GM12878 (cell line): Measurements from ENCODE around the gene TPO. TPM values are rescaled to one million over a fixed set of nuclear protein-coding genes. Genes with fewer than 3 reads are reported as not detected.

Experiments used
- ATAC-seq: fragments of 200-7000 bp; cut with Tn5 transposase; 3 replicates; pipeline ENCODE4 v1.9.1; 2020; ENCODE audit warnings: mild to moderate bottlenecking, moderate library complexity
- BruUV-seq: library from RNA; stranded (reverse); fragments of 400-500 nt; replicated peaks from 2 replicates; lab custom pipeline; 2021; lab: Mats Ljungman, UMichigan
- CTCF ChIA-PET: fragments of 300-600 bp; sonication (Branson Sonifier 250); formaldehyde crosslinking; extraction: SDS; loops from one replicate; lab custom pipeline; 2021; ENCODE audit warnings: inconsistent platforms; lab: Yijun Ruan, JAX
- POLR2A ChIA-PET: fragments of 350-600 bp; formaldehyde crosslinking; extraction: SDS; loops from one replicate; lab custom pipeline; 2021; ENCODE audit warnings: inconsistent platforms; lab: Charles Lee
- RAD21 ChIA-PET: fragments of 300-600 bp; sonication (Branson Sonifier 250); formaldehyde crosslinking; loops from one replicate; lab custom pipeline; 2023; ENCODE audit warnings: antibody characterized with exemption; ENCODE audit not compliant: unreplicated experiment; lab: Charles Lee
- SMC1A ChIA-PET: fragments of 300-600 bp; sonication (Branson Sonifier 250); formaldehyde crosslinking; loops from one replicate; lab custom pipeline; 2023; ENCODE audit not compliant: unreplicated experiment, uncharacterized antibody; lab: Charles Lee
- DNase-seq: peaks from one replicate; pipeline ENCODE4 v3.0.0-alpha.2; 2011; ENCODE audit warnings: low read depth, low spot score
- FAIRE-seq: peaks from 3 replicates; lab custom pipeline; 2011; peaks lifted over from hg19 to GRCh38; lab: Jason Lieb, UNC
- H2AFZ ChIP-seq: 2 replicates; pipeline ENCODE4 v1.6.0; 2011; ENCODE audit warnings: low read depth, low read length, control low read depth; ENCODE audit not compliant: control insufficient read depth
- H3K27ac ChIP-seq: 2 replicates; pipeline ENCODE4 v1.5.1; 2011; ENCODE audit warnings: control low read depth; ENCODE audit not compliant: control insufficient read depth, insufficient read depth
- H3K27me3 ChIP-seq, 2 experiments: replicated peaks in 1 of 2; 2 replicates each; pipeline versions ENCODE4 v1.6.0 to v1.6.1; 2011; ENCODE audit warnings: low read length in 1 of 2; ENCODE audit not compliant: control insufficient read depth in 2 of 2, insufficient read depth in 2 of 2
- H3K36me3 ChIP-seq, 2 experiments: 2 replicates each; pipeline ENCODE4 v1.5.1; 2011; ENCODE audit warnings: low read length in 1 of 2; ENCODE audit not compliant: control insufficient read depth in 2 of 2, insufficient read depth in 2 of 2
- H3K4me1 ChIP-seq: 2 replicates; pipeline ENCODE4 v1.6.1; 2011; ENCODE audit warnings: mild to moderate bottlenecking, low read length, moderate library complexity, mixed read lengths; ENCODE audit not compliant: control insufficient read depth, insufficient read depth
- H3K4me2 ChIP-seq: 2 replicates; pipeline ENCODE4 v1.6.0; 2011; ENCODE audit warnings: control low read depth; ENCODE audit not compliant: control insufficient read depth, insufficient read depth
- H3K4me3 ChIP-seq: fragments of 200-600 bp; sonication (generic); 2 replicates; pipeline ENCODE4 v1.5.1; 2016
- H3K79me2 ChIP-seq: 2 replicates; pipeline ENCODE4 v1.6.0; 2011; ENCODE audit warnings: low read length; ENCODE audit not compliant: control insufficient read depth, insufficient read depth
- H3K9ac ChIP-seq: 2 replicates; pipeline ENCODE4 v1.8.0; 2011; ENCODE audit warnings: low read length, control low read depth, mixed read lengths; ENCODE audit not compliant: control insufficient read depth, insufficient read depth
- H3K9me3 ChIP-seq: replicated peaks from 3 replicates; pipeline ENCODE4 v1.5.1; 2011; ENCODE audit warnings: mild to moderate bottlenecking, low read length; ENCODE audit not compliant: control insufficient read depth, insufficient read depth
- H4K20me1 ChIP-seq: 2 replicates; pipeline ENCODE4 v1.6.0; 2011; ENCODE audit not compliant: control insufficient read depth, insufficient read depth
- ETV6 ChIP-seq, 2 experiments: fragments of 450-650 bp in 1 of 2; IDR thresholded peaks in 1 of 2; conservative IDR thresholded peaks in 1 of 2; 2 replicates each; pipeline ENCODE4 v1.6.1; 2014; ENCODE audit warnings: antibody characterized with exemption in 1 of 2, borderline replicate concordance in 1 of 2, low read depth in 1 of 2, mild to moderate bottlenecking in 1 of 2, moderate library complexity in 1 of 2
- KDM1A ChIP-seq: fragments of 200-600 bp; sonication (generic); IDR thresholded peaks from 2 replicates; pipeline ENCODE4 v1.6.1; 2016; ENCODE audit warnings: borderline replicate concordance
- NFIC ChIP-seq: IDR thresholded peaks from 2 replicates; pipeline ENCODE4 v1.6.1; 2012; ENCODE audit warnings: low read depth, mild to moderate bottlenecking, inconsistent platforms, low read length, moderate library complexity
- RBBP5 ChIP-seq: fragments of 200-600 bp; sonication (generic); conservative IDR thresholded peaks from 2 replicates; pipeline ENCODE4 v1.6.1; 2016
- SIX5 ChIP-seq: IDR thresholded peaks from 2 replicates; pipeline ENCODE4 v1.6.1; 2011; ENCODE audit warnings: mild to moderate bottlenecking, low read depth, low read length, moderate library complexity; ENCODE audit not compliant: severe bottlenecking
- SMAD1 ChIP-seq: fragments of 450-650 bp; IDR thresholded peaks from 2 replicates; pipeline ENCODE4 v1.6.1; 2018; ENCODE audit warnings: mild to moderate bottlenecking, low read depth; ENCODE audit not compliant: partially characterized antibody
- ZNF217 ChIP-seq: fragments of 450-650 bp; IDR thresholded peaks from 2 replicates; pipeline ENCODE4 v1.6.1; 2017; ENCODE audit warnings: antibody characterized with exemption, mild to moderate bottlenecking
- ZNF24 ChIP-seq: fragments of 450-650 bp; IDR thresholded peaks from 2 replicates; pipeline ENCODE4 v1.6.1; 2017; ENCODE audit warnings: antibody characterized with exemption, mild to moderate bottlenecking
- ZNF687 ChIP-seq: fragments of 450-650 bp; IDR thresholded peaks from 2 replicates; pipeline ENCODE4 v1.6.1; 2017; ENCODE audit warnings: mild to moderate bottlenecking, moderate library complexity
- ZSCAN29 ChIP-seq: fragments of 450-650 bp; IDR thresholded peaks from 2 replicates; pipeline ENCODE4 v1.6.1; 2017; ENCODE audit warnings: mild to moderate bottlenecking, moderate library complexity
- WGBS: methylation state at CpG from one replicate; pipeline ENCODE4 v1.1.6; 2016; ENCODE audit warnings: low lambda C conversion rate; ENCODE audit not compliant: insufficient replicate concordance, insufficient coverage; ENCODE audit errors: missing lambda C conversion rate; 5-methylcytosine and 5-hydroxymethylcytosine counted together
- in situ Hi-C: fragments of 300-500 bp; cut with MboI; formaldehyde crosslinking; loops from 9 replicates; pipeline ENCODE4 v1.14.3; 2018; ENCODE audit warnings: mixed read lengths
- intact Hi-C: fragments of 100-400 bp; cut with micrococcal nuclease; formaldehyde crosslinking; loops from one replicate; pipeline ENCODE4 v1.14.2; 2022; ENCODE audit not compliant: unreplicated experiment
- polyA plus RNA-seq, 11 experiments: library from polyadenylated mRNA; depleted of rRNA in 4 of 11; unstranded in 6 of 11; stranded (reverse) in 5 of 11; fragments of >200 nt; fragmentation: Nextera tagmentation in 4 of 11; fragmentation: Illumina TruSeq in 1 of 11; extraction: Ambion mirVana in 4 of 11; extraction: Trizol in 1 of 11; gene quantifications; 1 replicate in 1 of 11; 2 replicates in 10 of 11; pipeline versions ENCODE4 v1.2.1 to v1.2.3, GENCODE V29; 2011 to 2016; ENCODE audit warnings: inconsistent platforms in 2 of 11, missing spikeins in 2 of 11, low read depth in 1 of 11
- total RNA-seq, 4 experiments: library from RNA; depleted of rRNA in 3 of 4; stranded (reverse); fragments of >200 nt in 3 of 4; fragmentation: Illumina TruSeq in 1 of 4; extraction: Trizol in 1 of 4; gene quantifications; 2 replicates each; pipeline versions ENCODE4 v1.2.1 to v1.2.3, GENCODE V29; 2013 to 2021
- TF ChIP-seq, protein P1 (sequence below): IDR thresholded peaks from 2 replicates; pipeline ENCODE4 v1.6.1; 2012; ENCODE audit warnings: low read length, inconsistent platforms

TPO gene
- total and polyA plus RNA-seq, 10 of the 15 experiments (the other 5 are each of a cell fraction or from before 2014, with no cell fraction given), result 0.07 to 0.11 TPM; not detected in 8

DNA sequence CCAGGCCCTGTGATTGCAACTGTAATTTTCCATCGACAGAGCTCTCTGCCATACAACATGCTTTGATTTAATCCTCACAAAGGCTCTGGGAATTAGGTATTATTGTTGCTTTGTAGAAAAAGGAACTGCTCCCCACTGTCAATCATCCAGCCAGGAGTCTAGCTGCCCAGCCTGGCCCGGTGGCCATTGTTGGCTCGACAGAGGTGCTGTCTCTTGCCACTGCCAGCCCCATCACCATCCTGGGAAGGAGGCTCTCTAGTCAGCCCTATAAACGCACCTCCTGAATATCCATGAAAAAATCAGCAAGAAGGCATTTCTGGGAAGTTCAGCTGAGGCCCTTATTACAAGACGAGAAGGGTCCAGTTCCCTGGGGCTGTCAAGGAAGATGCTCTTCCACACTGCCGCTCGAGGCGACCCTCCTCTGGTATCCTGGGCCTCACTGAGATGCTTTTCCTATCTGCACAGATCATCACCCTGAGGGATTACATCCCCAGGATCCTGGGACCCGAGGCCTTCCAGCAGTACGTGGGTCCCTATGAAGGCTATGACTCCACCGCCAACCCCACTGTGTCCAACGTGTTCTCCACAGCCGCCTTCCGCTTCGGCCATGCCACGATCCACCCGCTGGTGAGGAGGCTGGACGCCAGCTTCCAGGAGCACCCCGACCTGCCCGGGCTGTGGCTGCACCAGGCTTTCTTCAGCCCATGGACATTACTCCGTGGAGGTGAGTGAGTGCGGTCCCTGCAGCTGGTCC, 71.0 kb downstream of the TPO start:
- Histone ChIP-seq H3K79me2 (no peaks in the 10 kb centered on the region), H3K4me1 (no peaks in the 10 kb centered on the region), H3K4me3 (no peak overlapping the region), H3K9ac (no peak overlapping the region), H3K27me3 (no peaks in the 10 kb centered on the region), H3K4me2 (no peak overlapping the region), H4K20me1 (no peaks in the 10 kb centered on the region), H2AFZ (no peak overlapping the region), H3K9me3 (no peaks in the 10 kb centered on the region; the same call in 2 of the 3 replicates), H3K36me3 (no peaks in the 10 kb centered on the region), H3K27ac (no peak overlapping the region)
- ChIA-PET SMC1A (no interaction called here), POLR2A (no interaction called here), RAD21 (no interaction called here), CTCF (no interaction called here)
- in situ Hi-C loops (no loop called here), intact Hi-C loops (no loop called here)
- no peak for FAIRE-seq
- WGBS, result 42% methylated on average over 22 of the region's 22 CpGs
- no peak for DNase-seq
- no peak for ATAC-seq
- no TSS peak for BruUV-seq
- TF ChIP-seq RBBP5 (no peak), SIX5 (no peak), ZSCAN29 (no peak), SMAD1 (no peak), ETV6 (conservative IDR thresholded peaks at IDR 0.05 in 1 of 2, IDR thresholded peaks at IDR 0.05 in 1 of 2; ENCODE audit: borderline replicate concordance in 1 of 2, low read depth in 1 of 2) (no peak), ZNF217 (no peak)

DNA sequence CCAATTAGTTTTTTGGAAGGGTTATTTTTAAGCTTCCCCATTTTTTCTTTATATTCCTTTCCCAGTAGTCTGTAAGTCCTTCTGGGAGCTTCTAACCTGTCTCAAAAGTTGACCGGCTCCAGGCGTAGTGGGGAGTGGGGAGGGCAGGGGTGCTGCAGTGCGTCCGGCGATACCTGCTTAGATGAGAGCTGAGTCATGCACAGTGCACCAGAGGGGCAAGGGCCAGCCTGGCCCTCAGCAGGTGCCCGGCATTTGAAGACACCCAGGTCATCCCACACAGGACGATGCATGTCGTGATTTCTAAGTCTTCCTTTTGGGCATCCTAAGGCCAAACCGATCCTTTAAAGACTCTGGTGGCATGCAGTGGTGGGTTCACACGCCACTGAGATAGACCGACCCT, 73.4 kb downstream of the TPO start:
- H3K36me3 ChIP-seq, result no peaks in the 10 kb centered on the region
- no peak overlapping the region for H3K4me3 ChIP-seq
- WGBS, result 37% methylated on average over 11 of the region's 11 CpGs
- H3K9ac ChIP-seq, result no peak overlapping the region
- H3K4me1 ChIP-seq, result no peaks in the 10 kb centered on the region
- SMC1A ChIA-PET, result no interaction called here
- DNase-seq (no peak), FAIRE-seq (no peak), ATAC-seq (no peak)
- intact Hi-C loops (no loop called here), in situ Hi-C loops (no loop called here)
- no peaks in the 10 kb centered on the region for H3K79me2 ChIP-seq
- RAD21 ChIA-PET, result no interaction called here
- no peak overlapping the region for H2AFZ ChIP-seq
- no peaks in the 10 kb centered on the region for H3K27me3 ChIP-seq
- no TSS peak for BruUV-seq
- CTCF ChIA-PET, result no interaction called here
- H3K27ac ChIP-seq, result no peak overlapping the region
- H3K4me2 ChIP-seq, result no peak overlapping the region
- POLR2A ChIA-PET, result no interaction called here
- no peaks in the 10 kb centered on the region; the same call in 2 of the 3 replicates for H3K9me3 ChIP-seq
- H4K20me1 ChIP-seq, result no peaks in the 10 kb centered on the region
- TF ChIP-seq, protein P1, sequence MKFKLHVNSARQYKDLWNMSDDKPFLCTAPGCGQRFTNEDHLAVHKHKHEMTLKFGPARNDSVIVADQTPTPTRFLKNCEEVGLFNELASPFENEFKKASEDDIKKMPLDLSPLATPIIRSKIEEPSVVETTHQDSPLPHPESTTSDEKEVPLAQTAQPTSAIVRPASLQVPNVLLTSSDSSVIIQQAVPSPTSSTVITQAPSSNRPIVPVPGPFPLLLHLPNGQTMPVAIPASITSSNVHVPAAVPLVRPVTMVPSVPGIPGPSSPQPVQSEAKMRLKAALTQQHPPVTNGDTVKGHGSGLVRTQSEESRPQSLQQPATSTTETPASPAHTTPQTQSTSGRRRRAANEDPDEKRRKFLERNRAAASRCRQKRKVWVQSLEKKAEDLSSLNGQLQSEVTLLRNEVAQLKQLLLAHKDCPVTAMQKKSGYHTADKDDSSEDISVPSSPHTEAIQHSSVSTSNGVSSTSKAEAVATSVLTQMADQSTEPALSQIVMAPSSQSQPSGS, result no peak
- TF ChIP-seq SMAD1, result no peak
- no peak for TF ChIP-seq ZNF24
- TF ChIP-seq NFIC, result no peak
- no peak for TF ChIP-seq KDM1A
- TF ChIP-seq ZNF687, result no peak
